ENCODE data around the gene UGT1A1.

The UGT1A1 gene

DNA sequence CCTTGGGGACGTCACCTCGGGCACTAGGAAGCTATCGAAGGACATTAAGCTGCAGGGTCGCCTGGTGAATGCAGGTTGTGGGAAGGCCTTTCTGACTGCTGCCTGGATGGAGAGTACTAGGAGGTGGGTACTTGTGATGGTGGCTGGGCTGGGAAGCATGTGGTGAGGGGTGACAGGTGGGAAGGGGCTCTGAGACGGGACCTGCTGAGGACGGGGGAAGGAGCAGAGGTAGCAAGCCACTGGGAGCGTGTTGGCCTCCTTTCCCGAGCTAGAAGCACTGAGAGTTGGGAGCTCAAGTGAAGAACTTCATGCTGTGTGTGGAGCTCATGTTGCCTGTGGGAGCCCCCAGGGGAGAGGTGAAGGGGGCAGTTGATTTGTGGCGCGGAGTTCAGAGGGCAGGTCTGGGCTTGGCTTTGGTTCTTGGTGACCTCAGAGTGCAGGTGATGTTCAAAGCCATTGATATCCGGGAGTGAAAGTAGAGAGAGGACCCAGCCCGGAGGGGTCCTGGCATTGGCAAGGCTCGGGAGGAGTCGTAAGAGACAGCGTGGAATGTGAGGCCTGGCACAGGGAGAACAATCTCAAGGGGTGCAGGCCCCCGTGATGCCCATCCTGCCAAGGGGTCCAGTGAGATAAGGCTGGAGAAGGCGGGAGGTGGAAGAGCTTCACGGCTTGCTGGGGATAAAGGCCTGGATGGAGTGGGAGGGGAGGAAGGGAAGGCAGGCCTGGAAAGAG is 31.2 kb downstream of the UGT1A1 start:
- Histone ChIP-seq H3K27me3 (ENCODE audit: control insufficient read depth, insufficient read depth, low read length) (no peaks in the 10 kb centered on the region), H3K9ac (ENCODE audit: low read depth, low read length) (no peak overlapping the region), H3K4me3 (ENCODE audit: low read depth, low read length) (no peak overlapping the region), H3K4me1 (ENCODE audit: control insufficient read depth, insufficient read depth, low read length) (no peaks in the 10 kb centered on the region), H3K9me3 (ENCODE audit: control insufficient read depth, insufficient read depth, low read length) (no peaks in the 10 kb centered on the region), H3K36me3 (ENCODE audit: control insufficient read depth, insufficient read depth, low read length) (no peaks in the 10 kb centered on the region)

DNA sequence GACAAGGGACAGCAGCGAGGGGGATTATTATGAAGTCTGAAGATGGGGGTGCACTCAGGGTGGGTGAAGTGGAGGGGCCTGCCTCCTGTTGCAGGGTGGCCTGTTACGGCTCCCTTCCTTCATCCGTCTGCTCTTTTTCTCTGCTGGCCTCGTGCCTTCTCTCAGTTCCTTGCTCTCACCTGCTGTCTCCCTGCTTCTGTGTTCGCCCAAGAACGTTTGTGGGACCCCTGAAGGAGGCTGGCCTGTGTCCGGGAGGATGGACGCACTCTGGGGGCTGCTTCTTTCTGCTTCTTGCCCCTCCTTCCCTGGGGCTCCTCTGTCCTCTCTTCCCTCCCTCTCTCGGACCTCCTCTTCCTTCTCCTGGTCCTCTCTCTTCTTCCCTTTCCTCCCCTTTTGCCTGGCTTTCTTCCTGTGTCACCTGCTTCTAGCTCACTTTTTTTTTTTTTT is 31.8 kb downstream of the UGT1A1 start:
- Histone ChIP-seq H3K4me3 (ENCODE audit: low read depth, low read length) (no peak overlapping the region), H3K9me3 (ENCODE audit: control insufficient read depth, insufficient read depth, low read length) (no peaks in the 10 kb centered on the region), H3K9ac (ENCODE audit: low read depth, low read length) (no peak overlapping the region), H3K4me1 (ENCODE audit: control insufficient read depth, insufficient read depth, low read length) (no peaks in the 10 kb centered on the region), H3K36me3 (ENCODE audit: control insufficient read depth, insufficient read depth, low read length) (no peaks in the 10 kb centered on the region), H3K27me3 (ENCODE audit: control insufficient read depth, insufficient read depth, low read length) (no peaks in the 10 kb centered on the region)

GRCh38 chr2:233792720-233793119 is 32.6 kb downstream of the UGT1A1 start:
- H3K36me3 ChIP-seq (ENCODE audit: control insufficient read depth, insufficient read depth, low read length) = no peaks in the 10 kb centered on the region
- H3K4me3 ChIP-seq (ENCODE audit: low read depth, low read length) = no peak overlapping the region
- H3K27me3 ChIP-seq (ENCODE audit: control insufficient read depth, insufficient read depth, low read length) = no peaks in the 10 kb centered on the region
- no peak overlapping the region for H3K9ac ChIP-seq (ENCODE audit: low read depth, low read length)
- H3K9me3 ChIP-seq (ENCODE audit: control insufficient read depth, insufficient read depth, low read length) = no peaks in the 10 kb centered on the region
- H3K4me1 ChIP-seq (ENCODE audit: control insufficient read depth, insufficient read depth, low read length) = no peaks in the 10 kb centered on the region

GRCh38 chr2:233793465-233794127 is 33.5 kb downstream of the UGT1A1 start:
- no peak overlapping the region for H3K9ac ChIP-seq (ENCODE audit: low read depth, low read length)
- H3K4me3 ChIP-seq (ENCODE audit: low read depth, low read length) = no peak overlapping the region
- H3K9me3 ChIP-seq (ENCODE audit: control insufficient read depth, insufficient read depth, low read length) = no peaks in the 10 kb centered on the region
- no peaks in the 10 kb centered on the region for H3K27me3 ChIP-seq (ENCODE audit: control insufficient read depth, insufficient read depth, low read length)
- H3K4me1 ChIP-seq (ENCODE audit: control insufficient read depth, insufficient read depth, low read length) = no peaks in the 10 kb centered on the region
- no peaks in the 10 kb centered on the region for H3K36me3 ChIP-seq (ENCODE audit: control insufficient read depth, insufficient read depth, low read length)

- H3K9ac ChIP-seq (ENCODE audit: low read depth, low read length) = no peak overlapping the region
- H3K9me3 ChIP-seq (ENCODE audit: control insufficient read depth, insufficient read depth, low read length) = no peaks in the 10 kb centered on the region
- H3K4me3 ChIP-seq (ENCODE audit: low read depth, low read length) = no peak overlapping the region
- no peaks in the 10 kb centered on the region for H3K4me1 ChIP-seq (ENCODE audit: control insufficient read depth, insufficient read depth, low read length)
- no peaks in the 10 kb centered on the region for H3K36me3 ChIP-seq (ENCODE audit: control insufficient read depth, insufficient read depth, low read length)
- no peaks in the 10 kb centered on the region for H3K27me3 ChIP-seq (ENCODE audit: control insufficient read depth, insufficient read depth, low read length)
Measured at GRCh38 chr2:233794128-233794658, 34.1 kb downstream of the UGT1A1 start.

DNA sequence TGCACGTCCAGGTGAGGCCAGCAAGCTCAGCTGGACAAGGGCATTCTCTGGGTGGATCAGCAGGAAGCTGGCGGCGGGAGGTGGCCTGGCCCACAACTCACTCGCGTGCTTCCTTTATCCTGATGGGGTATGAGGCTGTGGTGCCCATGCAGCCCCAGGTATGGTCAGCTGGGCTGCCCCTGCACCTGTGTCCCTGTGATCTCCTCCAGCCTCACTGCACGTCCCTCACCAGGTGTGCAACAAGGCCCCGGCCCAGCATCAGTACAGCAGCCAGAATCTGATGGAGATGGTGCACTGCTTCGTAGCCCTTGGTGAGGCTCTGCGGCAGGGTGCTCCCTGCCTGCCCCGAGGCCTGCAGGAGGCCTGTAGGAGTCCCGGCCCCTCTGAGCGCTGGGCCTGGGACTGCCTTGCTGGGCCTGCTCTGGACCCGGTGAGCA is 35.7 kb downstream of the UGT1A1 start:
- Histone ChIP-seq H3K4me1 (ENCODE audit: control insufficient read depth, insufficient read depth, low read length) (no peaks in the 10 kb centered on the region), H3K36me3 (ENCODE audit: control insufficient read depth, insufficient read depth, low read length) (no peaks in the 10 kb centered on the region), H3K9ac (ENCODE audit: low read depth, low read length) (no peak overlapping the region), H3K4me3 (ENCODE audit: low read depth, low read length) (no peak overlapping the region), H3K27me3 (ENCODE audit: control insufficient read depth, insufficient read depth, low read length) (no peaks in the 10 kb centered on the region), H3K9me3 (ENCODE audit: control insufficient read depth, insufficient read depth, low read length) (no peaks in the 10 kb centered on the region)

DNA sequence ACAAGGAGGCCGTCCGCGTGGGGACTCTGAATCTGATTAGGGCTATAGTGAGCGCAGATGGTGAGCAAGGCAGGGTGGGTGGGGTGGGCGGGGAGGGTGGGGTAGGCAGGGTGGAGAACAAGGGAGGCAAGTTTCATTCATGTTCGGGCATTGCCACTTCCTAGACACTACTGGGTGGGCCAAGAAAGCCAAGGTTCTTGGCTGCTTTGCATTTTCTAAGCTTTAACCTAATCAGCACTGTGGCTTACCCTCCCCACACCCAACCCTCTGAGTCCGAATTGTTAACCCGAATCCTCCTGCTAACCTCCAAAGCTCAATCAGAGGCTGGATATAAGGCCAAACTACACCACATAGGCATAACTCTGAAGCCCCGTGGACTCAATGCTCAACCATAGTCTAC is 36.2 kb downstream of the UGT1A1 start:
- Histone ChIP-seq H3K4me1 (ENCODE audit: control insufficient read depth, insufficient read depth, low read length) (no peaks in the 10 kb centered on the region), H3K9me3 (ENCODE audit: control insufficient read depth, insufficient read depth, low read length) (no peaks in the 10 kb centered on the region), H3K27me3 (ENCODE audit: control insufficient read depth, insufficient read depth, low read length) (no peaks in the 10 kb centered on the region), H3K36me3 (ENCODE audit: control insufficient read depth, insufficient read depth, low read length) (no peaks in the 10 kb centered on the region), H3K4me3 (ENCODE audit: low read depth, low read length) (no peak overlapping the region), H3K9ac (ENCODE audit: low read depth, low read length) (no peak overlapping the region)

DNA sequence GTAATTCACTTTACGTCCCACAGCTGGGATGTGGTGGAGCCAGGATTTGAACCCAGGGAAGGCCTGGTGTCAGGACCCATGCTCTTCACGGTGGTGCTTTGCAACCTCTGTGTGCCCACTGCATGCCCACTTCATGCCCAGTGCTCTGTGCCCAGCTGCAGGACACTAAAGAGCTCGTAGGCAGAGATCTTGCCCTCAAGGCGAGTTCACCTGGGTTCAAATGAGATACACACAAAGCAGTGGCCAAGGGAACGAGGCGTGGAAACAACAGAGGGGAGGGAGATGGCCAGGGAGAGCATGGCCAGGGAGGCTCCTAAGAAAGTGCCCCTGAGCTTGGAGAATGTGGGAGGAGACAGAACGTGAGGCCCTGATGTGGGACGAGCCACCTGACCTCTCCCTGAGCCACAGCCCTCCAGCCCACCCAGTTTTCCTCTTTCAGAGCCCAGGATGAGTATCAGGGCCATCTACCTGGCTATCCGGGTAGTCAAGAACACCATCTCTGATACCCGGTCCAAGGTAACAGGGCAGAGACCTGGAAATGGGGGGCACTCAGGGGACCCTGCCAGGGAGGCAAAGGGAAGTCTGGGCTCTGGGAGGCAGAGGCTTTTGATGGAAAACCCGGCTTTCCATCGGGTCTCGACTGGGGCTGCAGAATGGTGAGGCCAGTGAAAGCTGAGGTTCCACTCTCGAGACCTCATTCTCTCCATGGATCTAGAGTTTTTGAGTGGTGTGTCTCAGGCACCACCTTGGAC is 38.4 kb downstream of the UGT1A1 start:
- Histone ChIP-seq H3K36me3 (ENCODE audit: control insufficient read depth, insufficient read depth, low read length) (no peaks in the 10 kb centered on the region), H3K4me3 (ENCODE audit: low read depth, low read length) (no peak overlapping the region), H3K4me1 (ENCODE audit: control insufficient read depth, insufficient read depth, low read length) (no peaks in the 10 kb centered on the region), H3K27me3 (ENCODE audit: control insufficient read depth, insufficient read depth, low read length) (no peaks in the 10 kb centered on the region), H3K9ac (ENCODE audit: low read depth, low read length) (no peak overlapping the region), H3K9me3 (ENCODE audit: control insufficient read depth, insufficient read depth, low read length) (no peaks in the 10 kb centered on the region)

DNA sequence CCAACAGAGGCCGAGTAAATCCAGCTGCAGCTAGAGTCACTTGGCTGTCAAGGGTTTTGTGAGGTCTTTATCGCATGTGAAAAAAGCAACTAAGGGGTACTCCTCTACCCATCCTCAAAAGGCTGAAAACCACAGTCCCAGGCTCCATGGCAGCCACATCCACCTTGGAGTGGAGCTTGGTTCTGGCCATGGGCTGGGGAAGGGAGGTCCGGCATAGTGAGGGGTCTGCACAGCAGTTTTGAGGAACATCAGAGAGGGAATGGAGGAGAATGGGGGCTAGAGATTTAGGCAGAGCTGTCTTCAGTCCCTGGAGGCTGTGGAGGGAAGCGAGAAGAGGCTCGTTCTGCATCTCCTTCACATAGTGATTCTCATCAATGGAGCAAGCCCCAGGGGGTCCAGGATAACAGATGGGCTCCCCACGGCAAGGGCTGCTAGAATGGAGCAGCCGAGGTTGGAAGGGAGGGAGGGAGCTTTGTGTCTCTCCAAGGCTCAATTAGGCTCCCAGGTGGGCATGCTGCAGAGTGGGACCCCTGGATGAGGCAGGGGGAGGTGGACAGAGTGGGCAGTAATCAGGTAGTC is 39.1 kb downstream of the UGT1A1 start:
- Histone ChIP-seq H3K4me1 (ENCODE audit: control insufficient read depth, insufficient read depth, low read length) (no peaks in the 10 kb centered on the region), H3K36me3 (ENCODE audit: control insufficient read depth, insufficient read depth, low read length) (no peaks in the 10 kb centered on the region), H3K4me3 (ENCODE audit: low read depth, low read length) (no peak overlapping the region), H3K27me3 (ENCODE audit: control insufficient read depth, insufficient read depth, low read length) (no peaks in the 10 kb centered on the region), H3K9me3 (ENCODE audit: control insufficient read depth, insufficient read depth, low read length) (no peaks in the 10 kb centered on the region), H3K9ac (ENCODE audit: low read depth, low read length) (no peak overlapping the region)

DNA sequence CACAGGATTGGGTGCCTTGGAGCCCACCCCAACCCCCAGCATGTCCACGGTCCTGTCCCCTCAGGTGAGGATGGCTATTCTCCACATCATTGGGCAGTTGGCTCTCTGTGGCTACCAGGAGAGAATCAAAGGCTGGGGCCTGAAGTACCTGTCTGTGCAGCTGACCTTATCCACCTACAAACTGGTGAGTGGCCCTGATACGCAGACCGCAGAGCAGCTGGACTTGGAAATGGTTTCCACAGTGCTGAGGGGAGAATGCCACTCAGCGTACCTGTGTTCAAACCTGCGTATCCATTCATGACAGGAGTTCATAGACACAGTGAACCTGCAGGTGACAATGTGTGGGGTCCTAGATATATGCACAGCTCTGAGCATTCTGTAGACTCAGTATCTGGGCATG is 39.6 kb downstream of the UGT1A1 start:
- H3K9me3 ChIP-seq (ENCODE audit: control insufficient read depth, insufficient read depth, low read length) = no peaks in the 10 kb centered on the region
- no peaks in the 10 kb centered on the region for H3K27me3 ChIP-seq (ENCODE audit: control insufficient read depth, insufficient read depth, low read length)
- no peak overlapping the region for H3K9ac ChIP-seq (ENCODE audit: low read depth, low read length)
- no peaks in the 10 kb centered on the region for H3K4me1 ChIP-seq (ENCODE audit: control insufficient read depth, insufficient read depth, low read length)
- H3K36me3 ChIP-seq (ENCODE audit: control insufficient read depth, insufficient read depth, low read length) = no peaks in the 10 kb centered on the region
- H3K4me3 ChIP-seq (ENCODE audit: low read depth, low read length) = no peak overlapping the region

DNA sequence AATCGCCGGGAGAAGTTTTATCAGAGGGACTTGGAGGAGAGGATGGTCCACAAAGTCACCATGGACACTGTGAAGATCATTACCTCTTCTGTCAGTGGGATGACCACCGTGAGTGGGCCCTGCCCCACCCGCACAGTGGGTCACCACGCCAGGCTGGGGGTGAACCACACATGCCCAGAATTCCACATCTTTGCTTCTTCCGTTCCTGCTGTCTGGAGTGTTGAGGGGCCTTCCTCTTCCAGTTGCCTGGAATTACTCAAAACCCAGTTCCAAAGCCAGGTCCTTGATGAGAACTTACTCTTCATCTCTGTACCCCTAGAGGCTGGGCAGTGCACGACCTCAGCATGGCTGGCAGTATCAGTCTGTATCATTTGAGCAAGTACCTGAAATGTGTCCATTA is 40.1 kb downstream of the UGT1A1 start:
- Histone ChIP-seq H3K9me3 (ENCODE audit: control insufficient read depth, insufficient read depth, low read length) (no peaks in the 10 kb centered on the region), H3K36me3 (ENCODE audit: control insufficient read depth, insufficient read depth, low read length) (no peaks in the 10 kb centered on the region), H3K4me1 (ENCODE audit: control insufficient read depth, insufficient read depth, low read length) (no peaks in the 10 kb centered on the region), H3K9ac (ENCODE audit: low read depth, low read length) (no peak overlapping the region), H3K4me3 (ENCODE audit: low read depth, low read length) (no peak overlapping the region), H3K27me3 (ENCODE audit: control insufficient read depth, insufficient read depth, low read length) (no peaks in the 10 kb centered on the region)
